Measurements from ENCODE around the gene CD164L2. TPM values are rescaled to one million over a fixed set of nuclear protein-coding genes. Genes with fewer than 3 reads are reported as not detected.
A peak's percentile ranks its signal among the peaks of the same experiment; 100 is the strongest.
"Not testable (repeated sequence)": the region's sequence is repeated elsewhere in the genome, so short reads cannot be mapped to it uniquely, and the experiment has no call there.

The CD164L2 gene
- total RNA-seq, 1 donor from 2014 or later: not detected

DNA sequence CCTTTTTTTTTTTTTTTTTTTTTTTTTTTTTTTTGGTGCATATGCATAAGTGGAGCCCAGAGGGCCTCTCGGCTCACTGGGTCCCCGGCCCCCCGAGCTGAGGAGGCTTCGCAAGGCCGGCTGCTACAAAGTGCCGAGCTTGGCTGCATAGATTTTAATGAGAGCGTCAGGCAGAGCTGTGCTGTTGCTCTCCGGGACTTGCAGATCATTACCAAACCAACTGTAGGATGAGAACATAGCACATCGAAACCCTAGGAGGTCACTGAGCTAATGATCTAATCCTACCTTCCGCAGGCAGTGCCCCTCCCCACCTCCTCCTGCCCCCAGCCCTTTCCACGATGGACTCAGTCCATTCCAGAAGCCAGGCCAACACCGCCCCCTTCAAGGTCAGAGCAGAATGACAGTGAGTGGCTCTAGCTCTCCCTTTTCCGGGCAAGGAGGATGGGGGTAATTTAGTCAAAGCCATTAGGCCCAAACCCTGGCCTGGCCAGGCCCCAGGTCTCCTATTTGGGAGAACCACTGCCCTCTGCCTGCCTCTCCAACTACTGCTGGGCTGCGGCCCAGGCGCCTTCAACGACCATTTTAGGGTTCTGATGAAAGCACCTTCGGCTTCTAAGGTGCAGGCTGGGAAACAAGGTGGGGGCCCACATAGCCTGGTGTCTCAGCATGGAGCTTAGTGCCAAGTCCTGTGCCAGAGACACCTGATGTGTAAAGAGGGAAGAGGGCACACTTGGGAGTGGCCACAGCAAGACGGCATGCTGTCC is 22.6 kb upstream of the CD164L2 start:
- Mint-ChIP-seq H3K4me1 (ENCODE audit: unreplicated experiment) (peaks cover 50% of the 10 kb centered on the region), H3K27ac (ENCODE audit: unreplicated experiment) (peak overlapping the region; percentile 88), H3K36me3 (ENCODE audit: unreplicated experiment) (peaks cover 23% of the 10 kb centered on the region)
- not testable (repeated sequence) for H3K27me3 Mint-ChIP-seq (ENCODE audit: unreplicated experiment); H3K9me3 Mint-ChIP-seq (ENCODE audit: unreplicated experiment); H3K4me3 Mint-ChIP-seq (ENCODE audit: unreplicated experiment); DNase-seq (ENCODE audit: extremely low spot score, unreplicated experiment)
- TF ChIP-seq, protein P1, sequence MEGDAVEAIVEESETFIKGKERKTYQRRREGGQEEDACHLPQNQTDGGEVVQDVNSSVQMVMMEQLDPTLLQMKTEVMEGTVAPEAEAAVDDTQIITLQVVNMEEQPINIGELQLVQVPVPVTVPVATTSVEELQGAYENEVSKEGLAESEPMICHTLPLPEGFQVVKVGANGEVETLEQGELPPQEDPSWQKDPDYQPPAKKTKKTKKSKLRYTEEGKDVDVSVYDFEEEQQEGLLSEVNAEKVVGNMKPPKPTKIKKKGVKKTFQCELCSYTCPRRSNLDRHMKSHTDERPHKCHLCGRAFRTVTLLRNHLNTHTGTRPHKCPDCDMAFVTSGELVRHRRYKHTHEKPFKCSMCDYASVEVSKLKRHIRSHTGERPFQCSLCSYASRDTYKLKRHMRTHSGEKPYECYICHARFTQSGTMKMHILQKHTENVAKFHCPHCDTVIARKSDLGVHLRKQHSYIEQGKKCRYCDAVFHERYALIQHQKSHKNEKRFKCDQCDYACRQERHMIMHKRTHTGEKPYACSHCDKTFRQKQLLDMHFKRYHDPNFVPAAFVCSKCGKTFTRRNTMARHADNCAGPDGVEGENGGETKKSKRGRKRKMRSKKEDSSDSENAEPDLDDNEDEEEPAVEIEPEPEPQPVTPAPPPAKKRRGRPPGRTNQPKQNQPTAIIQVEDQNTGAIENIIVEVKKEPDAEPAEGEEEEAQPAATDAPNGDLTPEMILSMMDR (IDR thresholded peaks at IDR 0.05): peak; percentile 10

DNA sequence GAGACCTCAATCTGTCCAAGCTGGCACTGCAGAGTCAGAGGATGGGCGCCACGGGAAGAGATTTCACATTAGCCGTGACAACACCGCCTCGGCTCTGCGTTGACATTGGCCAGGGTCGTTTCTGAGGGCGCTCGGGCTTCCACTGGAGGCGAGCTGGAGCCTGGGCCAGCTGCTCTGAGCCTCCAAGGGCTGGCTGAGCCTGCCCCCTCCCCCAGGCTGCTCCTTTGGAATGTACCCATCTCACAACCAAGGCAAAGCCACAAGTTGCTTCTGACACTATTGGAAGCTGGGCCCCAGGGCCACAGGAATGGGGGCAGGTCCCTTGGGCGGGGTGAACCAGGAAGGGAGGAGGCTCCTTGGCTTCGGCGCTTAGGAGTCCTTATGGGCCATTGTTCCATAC is 21.9 kb upstream of the CD164L2 start:
- H3K9me3 Mint-ChIP-seq (ENCODE audit: unreplicated experiment): no peaks in the 10 kb centered on the region
- TF ChIP-seq, protein P1 (IDR thresholded peaks at IDR 0.05): no peak
- H3K4me3 Mint-ChIP-seq (ENCODE audit: unreplicated experiment): no peak overlapping the region
- no peak for DNase-seq (ENCODE audit: extremely low spot score, unreplicated experiment)
- peak overlapping the region; percentile 88 for H3K27ac Mint-ChIP-seq (ENCODE audit: unreplicated experiment)
- H3K4me1 Mint-ChIP-seq (ENCODE audit: unreplicated experiment): peaks cover 50% of the 10 kb centered on the region
- no peaks in the 10 kb centered on the region for H3K27me3 Mint-ChIP-seq (ENCODE audit: unreplicated experiment)
- peaks cover 18% of the 10 kb centered on the region for H3K36me3 Mint-ChIP-seq (ENCODE audit: unreplicated experiment)

- TF ChIP-seq, protein P1 (IDR thresholded peaks at IDR 0.05): no peak
- Mint-ChIP-seq H3K27ac (ENCODE audit: unreplicated experiment) (peak overlapping the region; percentile 88), H3K27me3 (ENCODE audit: unreplicated experiment) (no peaks in the 10 kb centered on the region), H3K9me3 (ENCODE audit: unreplicated experiment) (no peaks in the 10 kb centered on the region), H3K4me1 (ENCODE audit: unreplicated experiment) (peaks cover 55% of the 10 kb centered on the region), H3K36me3 (ENCODE audit: unreplicated experiment) (peaks cover 18% of the 10 kb centered on the region), H3K4me3 (ENCODE audit: unreplicated experiment) (no peak overlapping the region)
- no peak for DNase-seq (ENCODE audit: extremely low spot score, unreplicated experiment)
These were observed 20.8 kb upstream of the CD164L2 start for GRCh38 chr1:27403931-27404330.

GRCh38 chr1:27403065-27403726 is 20.1 kb upstream of the CD164L2 start:
- DNase-seq (ENCODE audit: extremely low spot score, unreplicated experiment): peak; percentile 85
- H3K27me3 Mint-ChIP-seq (ENCODE audit: unreplicated experiment): no peaks in the 10 kb centered on the region
- no peak overlapping the region for H3K4me3 Mint-ChIP-seq (ENCODE audit: unreplicated experiment)
- H3K4me1 Mint-ChIP-seq (ENCODE audit: unreplicated experiment): peaks cover 59% of the 10 kb centered on the region
- peak overlapping the region; percentile 88 for H3K27ac Mint-ChIP-seq (ENCODE audit: unreplicated experiment)
- peaks cover 12% of the 10 kb centered on the region for H3K36me3 Mint-ChIP-seq (ENCODE audit: unreplicated experiment)
- H3K9me3 Mint-ChIP-seq (ENCODE audit: unreplicated experiment): no peaks in the 10 kb centered on the region
- TF ChIP-seq, protein P1 (IDR thresholded peaks at IDR 0.05): peak; percentile 41

- H3K27ac Mint-ChIP-seq (ENCODE audit: unreplicated experiment): no peak overlapping the region
- peaks cover 4% of the 10 kb centered on the region for H3K36me3 Mint-ChIP-seq (ENCODE audit: unreplicated experiment)
- no peaks in the 10 kb centered on the region for H3K27me3 Mint-ChIP-seq (ENCODE audit: unreplicated experiment)
- DNase-seq (ENCODE audit: extremely low spot score, unreplicated experiment): peak; percentile 88
- no peak overlapping the region for H3K4me3 Mint-ChIP-seq (ENCODE audit: unreplicated experiment)
- H3K9me3 Mint-ChIP-seq (ENCODE audit: unreplicated experiment): no peaks in the 10 kb centered on the region
- H3K4me1 Mint-ChIP-seq (ENCODE audit: unreplicated experiment): peaks cover 59% of the 10 kb centered on the region
- TF ChIP-seq, protein P1 (IDR thresholded peaks at IDR 0.05): peak; percentile 71
These were observed 19.2 kb upstream of the CD164L2 start for GRCh38 chr1:27402349-27402754.
